Tibial nerve (tissue), 3 donors: ENCODE data around the gene DCTD.

Source experiments
- CTCF ChIP-seq, 5 experiments: fragments of 200-600 bp in 3 of 5; fragments of 450-650 bp in 2 of 5; sonication (generic) in 3 of 5; IDR thresholded peaks; one replicate each; pipeline ENCODE4 v1.5.1; 2016 to 2019; ENCODE audit warnings: antibody characterized with exemption in 5 of 5, mild to moderate bottlenecking in 3 of 5, moderate library complexity in 2 of 5
- POLR2A ChIP-seq, 2 donors: fragments of 450-650 bp; IDR thresholded peaks; one replicate each; pipeline ENCODE4 v1.6.1; 2017; ENCODE audit warnings: antibody characterized with exemption in 2 of 2, mild to moderate bottlenecking in 2 of 2, moderate library complexity in 2 of 2

GRCh38 chr4:182886768-182887167 lies 30.4 kb downstream of the DCTD start:
- TF ChIP-seq CTCF (IDR thresholded peaks at IDR 0.05) (no peak), POLR2A (IDR thresholded peaks at IDR 0.05) (no peak)
